Hepatocyte (in vitro differentiated cells): ENCODE results near the gene GRM8.

Experiments used
- CTCF ChIP-seq: fragments of 200-600 bp; sonication (generic); IDR thresholded peaks from 2 replicates; pipeline ENCODE4 v1.5.1; 2016; ENCODE audit warnings: antibody characterized with exemption, mild to moderate bottlenecking; ENCODE audit not compliant: poor library complexity
- EZH2 ChIP-seq: fragments of 200-600 bp; sonication (generic); IDR thresholded peaks from 2 replicates; pipeline ENCODE4 v1.6.1; 2016; ENCODE audit warnings: antibody characterized with exemption, mild to moderate bottlenecking, borderline replicate concordance

GRCh38 chr7:127194571-127194970 is 58.2 kb downstream of the GRM8 start:
- TF ChIP-seq CTCF, result no peak
- TF ChIP-seq EZH2, result no peak
